Activated CD4-positive, alpha-beta T cell treated with anti-CD3 and anti-CD28 coated beads, Interleukin-2, Interleukin-4, amounts not matched to agents 100 ng/mL and 50 ng/mL, durations not matched to agents 16 hours and 8 hours (primary cell): ENCODE data around the gene PCK2.
A peak's percentile ranks its signal among the peaks of the same experiment; 100 is the strongest.

Source experiments
- DNase-seq: peaks from one replicate; pipeline ENCODE4 v3.0.0-alpha.2; 2020; ENCODE audit warnings: low spot score

The PCK2 gene

GRCh38 chr14:24136684-24137528, 42.8 kb downstream of the PCK2 start:
- DNase-seq: no peak

- no peak for DNase-seq
Measured at GRCh38 chr14:24137529-24138395, 43.7 kb downstream of the PCK2 start.

GRCh38 chr14:24138396-24139271, 44.5 kb downstream of the PCK2 start:
- no peak for DNase-seq

GRCh38 chr14:24139272-24139934, 45.3 kb downstream of the PCK2 start:
- no peak for DNase-seq

GRCh38 chr14:24141097-24141880, 47.2 kb downstream of the PCK2 start, which contains the start of gene EMC9:
EMC9 (minus strand) TSS chr14:24141591; CDS start chr14:24141304, 287 bp downstream.
- peak; percentile 100 for DNase-seq

- no peak for DNase-seq
Measured at GRCh38 chr14:24143511-24143910, 49.4 kb downstream of the PCK2 start.

GRCh38 chr14:24144451-24144850, 50.3 kb downstream of the PCK2 start:
- no peak for DNase-seq

GRCh38 chr14:24145219-24145618, 51.1 kb downstream of the PCK2 start:
- DNase-seq: no peak

- no peak for DNase-seq
Measured at GRCh38 chr14:24145690-24146452, 51.8 kb downstream of the PCK2 start.

- DNase-seq: peak; percentile 96
Measured at GRCh38 chr14:24146453-24146977, 52.4 kb downstream of the PCK2 start, which contains the start of gene PSME2. PSME2 (minus strand) TSS chr14:24146610; CDS start chr14:24146581, 29 bp downstream.

GRCh38 chr14:24146978-24147760, 53.1 kb downstream of the PCK2 start, which contains the start of gene RNF31:
RNF31 (plus strand) TSS chr14:24147498; CDS start chr14:24147699, 201 bp downstream.
- DNase-seq: peak; percentile 99

- no peak for DNase-seq
Measured at GRCh38 chr14:24147761-24148428, 53.8 kb downstream of the PCK2 start.

- no peak for DNase-seq
Measured at GRCh38 chr14:24149302-24149969, 55.3 kb downstream of the PCK2 start.

- no peak for DNase-seq
Measured at GRCh38 chr14:24150061-24150460, 56.0 kb downstream of the PCK2 start.

GRCh38 chr14:24150567-24150966, 56.5 kb downstream of the PCK2 start:
- no peak for DNase-seq

GRCh38 chr14:24150993-24151392, 56.9 kb downstream of the PCK2 start:
- DNase-seq: no peak

- DNase-seq: no peak
Measured at GRCh38 chr14:24151404-24152080, 57.4 kb downstream of the PCK2 start.
